Fibroblast of peridontal ligament (primary cell): ENCODE results near the gene CNTN4.

Experiments
- DNase-seq: peaks from one replicate; pipeline ENCODE4 v3.0.0-alpha.2; 2010; ENCODE audit errors: extremely low read depth

Gene CNTN4

GRCh38 chr3:2856138-2857133 lies 757.8 kb downstream of the CNTN4 start:
- DNase-seq: no peak

GRCh38 chr3:2860626-2861025 lies 762.0 kb downstream of the CNTN4 start:
- no peak for DNase-seq

GRCh38 chr3:2861120-2861519 lies 762.5 kb downstream of the CNTN4 start:
- no peak for DNase-seq

- no peak for DNase-seq
Observed at GRCh38 chr3:2861920-2862319, 763.3 kb downstream of the CNTN4 start.

GRCh38 chr3:2862366-2862765 lies 763.7 kb downstream of the CNTN4 start:
- DNase-seq: no peak

- DNase-seq: no peak
Observed at GRCh38 chr3:2863127-2863526, 764.5 kb downstream of the CNTN4 start.

GRCh38 chr3:2869905-2870304 lies 771.2 kb downstream of the CNTN4 start:
- DNase-seq: no peak

GRCh38 chr3:2870724-2871333 lies 772.2 kb downstream of the CNTN4 start:
- DNase-seq: no peak

- DNase-seq: no peak
Observed at GRCh38 chr3:2872884-2873283, 774.2 kb downstream of the CNTN4 start.

- no peak for DNase-seq
Observed at GRCh38 chr3:2873986-2874385, 775.3 kb downstream of the CNTN4 start.

GRCh38 chr3:2875699-2876098 lies 777.0 kb downstream of the CNTN4 start:
- no peak for DNase-seq

- no peak for DNase-seq
Observed at GRCh38 chr3:2876362-2876761, 777.7 kb downstream of the CNTN4 start.

GRCh38 chr3:2879023-2879422 lies 780.4 kb downstream of the CNTN4 start:
- no peak for DNase-seq

GRCh38 chr3:2879587-2879986 lies 780.9 kb downstream of the CNTN4 start:
- no peak for DNase-seq

- DNase-seq: no peak
Observed at GRCh38 chr3:2880218-2880756, 781.6 kb downstream of the CNTN4 start.

GRCh38 chr3:2883283-2883682 lies 784.6 kb downstream of the CNTN4 start:
- no peak for DNase-seq

- DNase-seq: no peak
Observed at GRCh38 chr3:2888592-2888991, 789.9 kb downstream of the CNTN4 start.

- DNase-seq: no peak
Observed at GRCh38 chr3:2889736-2890135, 791.1 kb downstream of the CNTN4 start.

- no peak for DNase-seq
Observed at GRCh38 chr3:2896308-2896939, 797.8 kb downstream of the CNTN4 start.

GRCh38 chr3:2897821-2898220 lies 799.2 kb downstream of the CNTN4 start:
- DNase-seq: no peak

GRCh38 chr3:2898591-2899353 lies 800.1 kb downstream of the CNTN4 start:
- no peak for DNase-seq

- no peak for DNase-seq
Observed at GRCh38 chr3:2904054-2904453, 805.4 kb downstream of the CNTN4 start.
